GM21619 (cell line): Measurements from ENCODE around the gene IRF2BP2.

ENCODE experiments used
- ATAC-seq: cut with Tn5 transposase; IDR thresholded peaks from one replicate; pipeline ENCODE4 v1.9.1; 2021; ENCODE audit not compliant: unreplicated experiment

The IRF2BP2 gene

GRCh38 chr1:234559902-234560676 lies 49.9 kb downstream of the IRF2BP2 start:
- no peak for ATAC-seq

DNA sequence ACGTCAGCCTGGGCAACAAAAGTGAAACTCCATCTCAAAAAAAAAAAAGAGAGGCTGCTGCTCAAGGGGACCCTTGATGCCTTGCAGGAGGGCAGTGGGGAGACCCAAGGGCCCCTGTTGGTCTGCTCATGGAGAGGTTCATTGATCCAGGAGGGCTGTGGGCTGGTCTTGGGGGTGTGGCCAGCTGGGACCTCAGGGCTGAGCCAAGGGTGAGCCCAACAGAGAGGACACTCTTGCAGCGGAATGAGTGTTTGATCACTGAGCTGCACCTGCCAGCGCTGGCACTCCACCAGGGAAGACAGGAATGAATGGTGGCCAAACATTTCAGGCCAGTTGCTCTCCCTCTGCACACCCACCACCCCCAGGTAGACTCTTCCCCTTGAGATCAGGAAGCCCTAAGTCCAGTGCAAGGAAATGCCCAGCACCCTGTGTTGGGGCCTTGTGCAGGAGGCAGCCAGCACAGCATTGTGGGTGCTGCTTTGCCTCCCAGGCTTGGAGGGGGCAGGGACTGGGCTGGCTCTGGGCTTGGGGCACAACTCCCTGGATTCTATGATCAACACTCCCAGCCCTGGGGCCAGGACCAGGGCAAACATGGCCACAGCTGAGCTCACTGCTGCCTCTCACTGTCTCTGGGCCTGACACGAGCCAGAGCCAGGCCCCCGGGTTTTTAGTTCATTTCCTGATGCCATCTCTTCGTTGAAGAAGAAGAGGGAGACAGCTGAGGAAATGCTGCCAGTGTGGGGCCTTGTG lies 50.7 kb downstream of the IRF2BP2 start:
- no peak for ATAC-seq

DNA sequence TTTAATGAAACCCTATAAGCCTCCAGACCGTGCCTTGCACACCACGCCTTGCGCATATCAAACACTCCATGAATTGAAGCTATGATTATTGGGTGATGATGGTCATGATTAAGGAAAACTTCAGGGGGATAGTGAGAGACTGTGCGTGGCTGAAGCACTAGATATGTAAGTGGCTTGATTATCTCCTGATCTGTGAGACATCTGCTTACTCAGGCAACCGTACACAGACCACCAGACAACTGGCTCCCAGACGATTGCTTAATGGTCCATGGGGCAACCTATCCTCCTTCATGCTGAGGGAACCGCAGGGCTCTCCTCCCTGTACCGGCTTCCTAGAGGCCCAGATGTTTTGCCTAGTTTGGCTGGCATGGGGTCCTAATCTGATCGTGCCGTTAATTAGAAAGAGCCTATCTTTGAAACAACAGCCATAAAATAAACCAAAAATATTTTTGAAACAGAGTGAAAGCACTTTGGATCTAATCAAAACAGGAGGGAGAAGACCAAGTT lies 51.6 kb downstream of the IRF2BP2 start:
- no peak for ATAC-seq

DNA sequence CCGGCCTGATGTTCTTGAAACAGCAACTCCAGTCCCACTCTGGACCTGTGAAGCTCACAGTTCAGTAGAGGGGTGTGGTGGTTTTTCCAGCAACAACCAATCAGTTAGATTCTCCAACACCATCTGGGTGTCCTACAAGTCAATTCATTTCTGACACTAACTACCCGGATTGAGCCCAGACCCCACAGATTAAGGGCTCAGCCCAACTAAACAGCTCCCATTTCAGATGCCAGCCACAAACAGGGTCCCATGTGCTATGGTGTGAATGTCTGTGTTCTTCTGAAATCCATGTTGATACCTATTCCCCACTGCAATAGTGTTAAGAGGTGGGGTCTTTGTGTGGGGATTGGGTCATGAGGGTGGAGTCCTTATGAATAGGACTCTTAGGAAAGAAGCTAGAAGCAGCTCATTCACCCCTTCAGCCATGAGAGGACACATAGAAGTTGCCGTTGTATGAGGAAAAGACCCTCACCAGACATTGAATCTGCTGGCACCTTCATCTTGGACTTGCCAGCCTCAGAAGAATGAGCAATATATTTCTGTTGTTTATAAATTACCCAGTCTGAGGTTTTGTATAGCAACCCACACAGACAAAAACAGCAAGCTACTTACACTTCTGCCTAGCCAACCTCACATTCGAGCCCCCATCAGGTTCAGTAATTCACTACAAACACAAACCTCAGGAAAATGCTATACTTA lies 53.6 kb downstream of the IRF2BP2 start:
- no peak for ATAC-seq

DNA sequence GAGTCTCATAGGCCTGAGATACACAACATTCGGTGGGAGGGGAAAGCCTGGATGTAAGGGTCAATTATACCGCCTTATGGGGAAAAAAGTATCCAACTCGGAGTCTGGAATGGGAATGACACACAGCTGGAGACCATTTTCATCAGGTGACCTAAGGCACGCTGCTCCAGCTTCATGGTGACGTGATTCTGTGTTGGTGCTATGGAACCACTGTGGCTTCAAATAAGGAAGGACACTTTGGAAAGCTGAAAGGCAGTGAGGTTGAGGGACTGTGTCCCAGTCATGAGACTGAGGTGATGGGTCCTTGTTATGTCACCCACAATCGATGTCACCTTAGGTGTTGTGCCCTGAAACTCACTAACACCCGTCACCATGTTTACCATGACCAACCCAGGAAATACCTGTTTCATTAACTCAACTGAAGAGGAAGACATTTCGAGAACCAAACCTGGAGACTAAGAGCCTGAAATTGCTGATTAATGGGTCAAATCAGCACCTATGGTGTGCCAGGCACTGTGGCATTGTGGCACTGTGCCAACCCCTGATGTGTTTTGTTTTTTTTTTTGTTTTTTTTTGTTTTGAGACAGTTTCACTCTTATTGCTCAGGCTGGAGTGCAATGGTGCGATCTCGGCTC lies 54.5 kb downstream of the IRF2BP2 start:
- no peak for ATAC-seq

DNA sequence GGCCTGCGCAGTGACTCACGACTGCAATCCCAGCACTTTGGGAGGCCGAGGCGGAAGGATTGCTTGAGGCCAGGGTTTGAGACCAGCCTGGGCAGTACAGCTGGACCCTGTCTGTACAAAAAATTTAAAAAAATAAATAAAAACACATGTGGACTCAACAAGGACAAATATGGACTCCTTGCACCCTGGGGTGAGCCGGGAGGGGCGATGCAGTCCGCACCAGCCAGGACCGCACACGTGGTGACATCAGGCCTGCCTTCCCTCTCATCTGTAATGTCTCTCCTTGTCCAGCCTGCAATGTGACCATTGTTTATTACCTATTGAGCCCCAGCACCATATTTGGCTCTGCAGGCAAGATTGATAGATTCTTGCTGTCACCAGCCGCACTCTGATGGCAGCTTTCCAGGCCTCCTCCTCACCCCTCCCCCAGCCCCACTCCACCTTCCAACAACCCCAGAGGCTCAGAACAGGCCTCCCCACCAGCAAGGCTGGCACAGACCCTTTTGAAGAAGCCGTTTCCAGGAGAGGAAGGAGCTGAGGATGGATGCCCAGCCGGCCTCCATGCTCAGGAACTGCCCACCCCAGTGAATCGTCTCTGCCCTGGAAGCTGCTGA lies 55.2 kb downstream of the IRF2BP2 start:
- ATAC-seq = no peak
